Ovary (tissue), 3 donors: ENCODE results near the gene EFTUD2.

Experiments
- CTCF ChIP-seq, 3 donors: fragments of 450-650 bp in 2 of 3; fragments of 200-600 bp in 1 of 3; IDR thresholded peaks; one replicate each; pipeline versions ENCODE4 v1.5.1 to v1.8.0; 2016 to 2022; ENCODE audit warnings: antibody characterized with exemption in 3 of 3, mild to moderate bottlenecking in 1 of 3
- POLR2A ChIP-seq: fragments of 450-650 bp; IDR thresholded peaks from one replicate; pipeline ENCODE4 v1.6.1; 2017; ENCODE audit warnings: antibody characterized with exemption, mild to moderate bottlenecking, moderate library complexity
- donor health status: DM: no; HTN: no; CAD: no.

- no peak for TF ChIP-seq CTCF (IDR thresholded peaks at IDR 0.05)
- TF ChIP-seq POLR2A: no peak
These were observed 94.7 kb downstream of the EFTUD2 start for GRCh38 chr17:44804302-44805089.
